Esophagus squamous epithelium (tissue), 5 donors: ENCODE results near the gene NAV3. TPM values are rescaled to one million over a fixed set of nuclear protein-coding genes. Genes with fewer than 3 reads are reported as not detected.

Source experiments
- DNase-seq: peaks from one replicate; lab custom pipeline; 2025; lab: John Stamatoyannopoulos, UW
- H3K27ac ChIP-seq, 4 donors: fragments of 200-600 bp; sonication (generic); one replicate each; pipeline ENCODE4 v1.5.1; 2016 to 2019; ENCODE audit warnings: mild to moderate bottlenecking in 1 of 4
- H3K27me3 ChIP-seq, 4 donors: fragments of 200-600 bp; sonication (generic); 1 replicate in 3 of 4; 2 replicates in 1 of 4; pipeline versions ENCODE4 v1.5.1 to v1.6.0; 2017 to 2021; ENCODE audit warnings: antibody characterized with exemption in 1 of 4
- H3K36me3 ChIP-seq, 3 donors: fragments of 200-600 bp; sonication (generic); one replicate each; pipeline ENCODE4 v1.5.1; 2016 to 2019
- H3K4me1 ChIP-seq, 3 donors: fragments of 200-600 bp; sonication (generic); one replicate each; pipeline ENCODE4 v1.5.1; 2017 to 2019
- H3K4me3 ChIP-seq, 4 donors: fragments of 200-600 bp; sonication (generic); 1 replicate in 3 of 4; 2 replicates in 1 of 4; pipeline ENCODE4 v1.5.1; 2016 to 2019; ENCODE audit warnings: mild to moderate bottlenecking in 2 of 4, moderate library complexity in 1 of 4
- H3K9me3 ChIP-seq, 3 donors: fragments of 200-600 bp; sonication (generic); one replicate each; pipeline ENCODE4 v1.5.1; 2016 to 2019
- CTCF ChIP-seq, 6 experiments: fragments of 450-650 bp in 4 of 6; fragments of 200-600 bp in 2 of 6; sonication (generic) in 2 of 6; IDR thresholded peaks; one replicate each; pipeline ENCODE4 v1.5.1; 2016 to 2019; ENCODE audit warnings: antibody characterized with exemption in 6 of 6, mild to moderate bottlenecking in 4 of 6, moderate library complexity in 4 of 6
- POLR2A ChIP-seq, 4 donors: fragments of 450-650 bp; IDR thresholded peaks; one replicate each; pipeline ENCODE4 v1.6.1; 2017; ENCODE audit warnings: antibody characterized with exemption in 4 of 4, mild to moderate bottlenecking in 4 of 4, moderate library complexity in 3 of 4
- WGBS, 2 donors: methylation state at CpG; one replicate each; pipeline ENCODE4 v1.1.5; 2018; 5-methylcytosine and 5-hydroxymethylcytosine counted together
- intact Hi-C: fragments of 100-400 bp; cut with DNase I; formaldehyde crosslinking; loops from one replicate; pipeline ENCODE4 v1.15.0; 2022
- total RNA-seq, 4 donors: library from RNA; depleted of rRNA; stranded (reverse); fragments of >200 nt; gene quantifications; one replicate each; pipeline ENCODE4 v1.1.0, GENCODE V29; 2016
- donor health status: DM: yes; HTN: yes; CAD: no.

Gene NAV3
- total RNA-seq, 4 donors from 2014 or later, result 0.34 to 4.6 (median 3.2) TPM

- Histone ChIP-seq H3K36me3 (no peaks in the 10 kb centered on the region), H3K27me3 (no peaks in the 10 kb centered on the region), H3K27ac (no peak overlapping the region), H3K4me3 (no peak overlapping the region), H3K9me3 (no peaks in the 10 kb centered on the region), H3K4me1 (no peaks in the 10 kb centered on the region)
- no peak for DNase-seq
- intact Hi-C loops, result no loop called here
- no peak for TF ChIP-seq POLR2A (IDR thresholded peaks at IDR 0.05)
- no peak for TF ChIP-seq CTCF (IDR thresholded peaks at IDR 0.05)
- 64 to 68% methylated on average over 3 of the region's 3 CpGs for WGBS, 2 donors
These were observed 173.8 kb downstream of the NAV3 start for GRCh38 chr12:78004249-78005093.

- H3K27ac ChIP-seq, result no peak overlapping the region
- no peaks in the 10 kb centered on the region for H3K9me3 ChIP-seq
- H3K36me3 ChIP-seq, result no peaks in the 10 kb centered on the region
- WGBS, 2 donors, result 88 to 93% methylated on average over 3 of the region's 3 CpGs
- TF ChIP-seq POLR2A (IDR thresholded peaks at IDR 0.05) (no peak), CTCF (IDR thresholded peaks at IDR 0.05) (no peak)
- intact Hi-C loops, result no loop called here
- no peak overlapping the region for H3K4me3 ChIP-seq
- H3K27me3 ChIP-seq, result no peaks in the 10 kb centered on the region
- DNase-seq, result no peak
- H3K4me1 ChIP-seq, result no peaks in the 10 kb centered on the region
These were observed 174.4 kb downstream of the NAV3 start for GRCh38 chr12:78005094-78005492.

GRCh38 chr12:78007173-78007572, 176.5 kb downstream of the NAV3 start:
- no peak overlapping the region for H3K27ac ChIP-seq
- TF ChIP-seq CTCF (IDR thresholded peaks at IDR 0.05) (no peak), POLR2A (IDR thresholded peaks at IDR 0.05) (no peak)
- H3K4me1 ChIP-seq, result no peaks in the 10 kb centered on the region
- DNase-seq, result no peak
- WGBS, 2 donors, result 78 to 92% methylated on average over 4 of the region's 4 CpGs
- no peaks in the 10 kb centered on the region for H3K9me3 ChIP-seq
- intact Hi-C loops, result no loop called here
- H3K4me3 ChIP-seq, result no peak overlapping the region
- H3K27me3 ChIP-seq, result no peaks in the 10 kb centered on the region
- H3K36me3 ChIP-seq, result no peaks in the 10 kb centered on the region

- DNase-seq, result no peak
- 72 to 87% methylated on average over 3 of the region's 3 CpGs for WGBS, 2 donors
- no peaks in the 10 kb centered on the region for H3K4me1 ChIP-seq
- TF ChIP-seq POLR2A (IDR thresholded peaks at IDR 0.05) (no peak), CTCF (IDR thresholded peaks at IDR 0.05) (no peak)
- no peaks in the 10 kb centered on the region for H3K9me3 ChIP-seq
- no peaks in the 10 kb centered on the region for H3K27me3 ChIP-seq
- H3K4me3 ChIP-seq, result no peak overlapping the region
- no peaks in the 10 kb centered on the region for H3K36me3 ChIP-seq
- H3K27ac ChIP-seq, result no peak overlapping the region
- intact Hi-C loops, result no loop called here
These were observed 178.3 kb downstream of the NAV3 start for GRCh38 chr12:78009031-78009430.

GRCh38 chr12:78018171-78018910, 187.6 kb downstream of the NAV3 start:
- no peak for DNase-seq
- no peaks in the 10 kb centered on the region for H3K4me1 ChIP-seq
- no peak overlapping the region for H3K27ac ChIP-seq
- no peaks in the 10 kb centered on the region for H3K9me3 ChIP-seq
- TF ChIP-seq CTCF (IDR thresholded peaks at IDR 0.05) (no peak), POLR2A (IDR thresholded peaks at IDR 0.05) (no peak)
- no peaks in the 10 kb centered on the region for H3K36me3 ChIP-seq
- 38 to 41% methylated on average over 4 of the region's 4 CpGs for WGBS, 2 donors
- H3K4me3 ChIP-seq, result no peak overlapping the region
- intact Hi-C loops, result no loop called here
- H3K27me3 ChIP-seq, result no peaks in the 10 kb centered on the region
